HCT116 (cell line): Measurements from ENCODE around the gene AAR2.

ENCODE experiments used
- EGR1 ChIP-seq: IDR thresholded peaks from 2 replicates; pipeline ENCODE4 v1.6.1; 2012; ENCODE audit warnings: low read depth
- EZH2 ChIP-seq: fragments of 200-600 bp; sonication (generic); IDR thresholded peaks from 2 replicates; pipeline ENCODE4 v1.6.1; 2017; ENCODE audit warnings: antibody characterized with exemption, mixed run types
- POLR2AphosphoS5 ChIP-seq: IDR thresholded peaks from 2 replicates; pipeline ENCODE4 v1.6.1; 2011; ENCODE audit warnings: mild to moderate bottlenecking, low read depth, low read length, moderate library complexity
- RAD21 ChIP-seq: IDR thresholded peaks from 2 replicates; pipeline ENCODE4 v1.6.1; 2012; ENCODE audit warnings: low read depth, mild to moderate bottlenecking
- YY1 ChIP-seq: IDR thresholded peaks from 2 replicates; pipeline ENCODE4 v1.6.1; 2011; ENCODE audit warnings: low read length, low read depth, moderate library complexity, mild to moderate bottlenecking; ENCODE audit not compliant: insufficient replicate concordance; ENCODE audit errors: extremely low read depth
- TF ChIP-seq, protein P1 (sequence below), 3 experiments: fragments of 200-600 bp in 1 of 3; sonication (generic) in 1 of 3; IDR thresholded peaks in 2 of 3; conservative IDR thresholded peaks in 1 of 3; 2 replicates each; pipeline ENCODE4 v1.5.1; 2012 to 2017; ENCODE audit warnings: low read depth in 2 of 3, low read length in 2 of 3, antibody characterized with exemption in 1 of 3, borderline replicate concordance in 1 of 3, control low read depth in 1 of 3, mild to moderate bottlenecking in 1 of 3, mixed read lengths in 1 of 3, mixed run types in 1 of 3, moderate library complexity in 1 of 3; ENCODE audit not compliant: insufficient read depth in 1 of 3
- TF ChIP-seq, protein P2 (sequence below): IDR thresholded peaks from 2 replicates; pipeline ENCODE4 v1.6.1; 2012; ENCODE audit warnings: low read depth

DNA sequence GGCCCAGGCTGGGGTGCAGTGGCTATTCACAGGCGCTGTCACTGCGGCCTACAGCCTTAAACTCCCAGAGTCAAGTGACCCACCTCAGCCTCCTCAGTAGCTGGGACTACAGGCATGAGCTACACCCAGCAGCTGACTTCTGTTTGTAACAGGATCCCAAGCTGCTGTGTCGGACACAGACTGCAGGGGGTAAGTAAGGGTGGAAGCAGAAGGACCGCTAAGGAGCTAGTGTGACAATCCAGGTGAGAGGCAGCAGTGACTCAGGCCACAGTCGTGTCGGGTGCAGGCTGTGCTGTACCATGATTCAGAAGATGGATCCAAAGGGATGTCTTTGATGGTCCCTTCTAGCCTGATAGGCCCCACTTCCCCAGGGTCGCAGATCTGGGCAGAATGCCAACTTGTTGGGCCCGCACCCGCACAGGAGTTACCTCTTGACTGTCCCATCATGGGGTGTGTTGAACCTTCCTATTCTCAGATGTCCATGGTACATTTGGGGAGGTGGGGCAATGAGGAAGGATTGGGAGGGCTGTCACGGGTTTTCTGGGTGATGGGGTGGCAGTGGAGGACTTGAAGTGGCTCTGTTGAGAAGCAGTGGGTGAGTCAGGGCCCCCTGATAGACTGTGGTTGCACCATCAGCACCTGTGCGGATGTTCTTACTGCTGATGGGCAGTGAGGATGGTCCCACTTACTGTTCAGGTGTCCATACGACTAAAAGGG, 25.3 kb downstream of the AAR2 start:
- TF ChIP-seq, protein P1, sequence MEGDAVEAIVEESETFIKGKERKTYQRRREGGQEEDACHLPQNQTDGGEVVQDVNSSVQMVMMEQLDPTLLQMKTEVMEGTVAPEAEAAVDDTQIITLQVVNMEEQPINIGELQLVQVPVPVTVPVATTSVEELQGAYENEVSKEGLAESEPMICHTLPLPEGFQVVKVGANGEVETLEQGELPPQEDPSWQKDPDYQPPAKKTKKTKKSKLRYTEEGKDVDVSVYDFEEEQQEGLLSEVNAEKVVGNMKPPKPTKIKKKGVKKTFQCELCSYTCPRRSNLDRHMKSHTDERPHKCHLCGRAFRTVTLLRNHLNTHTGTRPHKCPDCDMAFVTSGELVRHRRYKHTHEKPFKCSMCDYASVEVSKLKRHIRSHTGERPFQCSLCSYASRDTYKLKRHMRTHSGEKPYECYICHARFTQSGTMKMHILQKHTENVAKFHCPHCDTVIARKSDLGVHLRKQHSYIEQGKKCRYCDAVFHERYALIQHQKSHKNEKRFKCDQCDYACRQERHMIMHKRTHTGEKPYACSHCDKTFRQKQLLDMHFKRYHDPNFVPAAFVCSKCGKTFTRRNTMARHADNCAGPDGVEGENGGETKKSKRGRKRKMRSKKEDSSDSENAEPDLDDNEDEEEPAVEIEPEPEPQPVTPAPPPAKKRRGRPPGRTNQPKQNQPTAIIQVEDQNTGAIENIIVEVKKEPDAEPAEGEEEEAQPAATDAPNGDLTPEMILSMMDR (IDR thresholded peaks at IDR 0.05 in 2 of 3, conservative IDR thresholded peaks at IDR 0.05 in 1 of 3; ENCODE audit: borderline replicate concordance in 1 of 3, insufficient read depth in 1 of 3, low read depth in 2 of 3, low read length in 2 of 3) = no peak
- TF ChIP-seq YY1 (no peak), EGR1 (no peak), RAD21 (no peak), EZH2 (no peak), POLR2AphosphoS5 (no peak)
- TF ChIP-seq, protein P2, sequence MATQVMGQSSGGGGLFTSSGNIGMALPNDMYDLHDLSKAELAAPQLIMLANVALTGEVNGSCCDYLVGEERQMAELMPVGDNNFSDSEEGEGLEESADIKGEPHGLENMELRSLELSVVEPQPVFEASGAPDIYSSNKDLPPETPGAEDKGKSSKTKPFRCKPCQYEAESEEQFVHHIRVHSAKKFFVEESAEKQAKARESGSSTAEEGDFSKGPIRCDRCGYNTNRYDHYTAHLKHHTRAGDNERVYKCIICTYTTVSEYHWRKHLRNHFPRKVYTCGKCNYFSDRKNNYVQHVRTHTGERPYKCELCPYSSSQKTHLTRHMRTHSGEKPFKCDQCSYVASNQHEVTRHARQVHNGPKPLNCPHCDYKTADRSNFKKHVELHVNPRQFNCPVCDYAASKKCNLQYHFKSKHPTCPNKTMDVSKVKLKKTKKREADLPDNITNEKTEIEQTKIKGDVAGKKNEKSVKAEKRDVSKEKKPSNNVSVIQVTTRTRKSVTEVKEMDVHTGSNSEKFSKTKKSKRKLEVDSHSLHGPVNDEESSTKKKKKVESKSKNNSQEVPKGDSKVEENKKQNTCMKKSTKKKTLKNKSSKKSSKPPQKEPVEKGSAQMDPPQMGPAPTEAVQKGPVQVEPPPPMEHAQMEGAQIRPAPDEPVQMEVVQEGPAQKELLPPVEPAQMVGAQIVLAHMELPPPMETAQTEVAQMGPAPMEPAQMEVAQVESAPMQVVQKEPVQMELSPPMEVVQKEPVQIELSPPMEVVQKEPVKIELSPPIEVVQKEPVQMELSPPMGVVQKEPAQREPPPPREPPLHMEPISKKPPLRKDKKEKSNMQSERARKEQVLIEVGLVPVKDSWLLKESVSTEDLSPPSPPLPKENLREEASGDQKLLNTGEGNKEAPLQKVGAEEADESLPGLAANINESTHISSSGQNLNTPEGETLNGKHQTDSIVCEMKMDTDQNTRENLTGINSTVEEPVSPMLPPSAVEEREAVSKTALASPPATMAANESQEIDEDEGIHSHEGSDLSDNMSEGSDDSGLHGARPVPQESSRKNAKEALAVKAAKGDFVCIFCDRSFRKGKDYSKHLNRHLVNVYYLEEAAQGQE = no peak
